ENCODE data around the gene FAM228A.

GRCh38 chr2:24210106-24210455 lies 35.2 kb downstream of the FAM228A start:
- TF ChIP-seq, protein P1, sequence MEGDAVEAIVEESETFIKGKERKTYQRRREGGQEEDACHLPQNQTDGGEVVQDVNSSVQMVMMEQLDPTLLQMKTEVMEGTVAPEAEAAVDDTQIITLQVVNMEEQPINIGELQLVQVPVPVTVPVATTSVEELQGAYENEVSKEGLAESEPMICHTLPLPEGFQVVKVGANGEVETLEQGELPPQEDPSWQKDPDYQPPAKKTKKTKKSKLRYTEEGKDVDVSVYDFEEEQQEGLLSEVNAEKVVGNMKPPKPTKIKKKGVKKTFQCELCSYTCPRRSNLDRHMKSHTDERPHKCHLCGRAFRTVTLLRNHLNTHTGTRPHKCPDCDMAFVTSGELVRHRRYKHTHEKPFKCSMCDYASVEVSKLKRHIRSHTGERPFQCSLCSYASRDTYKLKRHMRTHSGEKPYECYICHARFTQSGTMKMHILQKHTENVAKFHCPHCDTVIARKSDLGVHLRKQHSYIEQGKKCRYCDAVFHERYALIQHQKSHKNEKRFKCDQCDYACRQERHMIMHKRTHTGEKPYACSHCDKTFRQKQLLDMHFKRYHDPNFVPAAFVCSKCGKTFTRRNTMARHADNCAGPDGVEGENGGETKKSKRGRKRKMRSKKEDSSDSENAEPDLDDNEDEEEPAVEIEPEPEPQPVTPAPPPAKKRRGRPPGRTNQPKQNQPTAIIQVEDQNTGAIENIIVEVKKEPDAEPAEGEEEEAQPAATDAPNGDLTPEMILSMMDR (IDR thresholded peaks at IDR 0.05; ENCODE audit: borderline replicate concordance, extremely low read depth, low read length, poor library complexity, severe bottlenecking), result no peak
- TF ChIP-seq EZH2 (IDR thresholded peaks at IDR 0.05; ENCODE audit: borderline replicate concordance, low read depth, low read length, severe bottlenecking), result no peak

Data from DND-41 (cell line).